ENCODE measurements around the gene FERMT1. TPM values are rescaled to one million over a fixed set of nuclear protein-coding genes. Genes with fewer than 3 reads are reported as not detected.
A peak's percentile ranks its signal among the peaks of the same experiment; 100 is the strongest.
"Not testable (repeated sequence)": the region's sequence is repeated elsewhere in the genome, so short reads cannot be mapped to it uniquely, and the experiment has no call there.

The FERMT1 gene
- total RNA-seq, 1 experiment from 2014 or later = 30.1 TPM

- ChIA-PET POLR2A (no interaction called here), CTCF (interaction anchor here (0.5 kb wide), 1 partner anchor 137 kb away, joined by 11 read pairs; no protein-coding TSS in a partner anchor)
- peaks cover 83% of the 10 kb centered on the region for H3K4me1 ChIP-seq
- Mint-ChIP-seq H3K27me3 (ENCODE audit: insufficient read depth, unreplicated experiment) (no peaks in the 10 kb centered on the region), H3K4me3 (ENCODE audit: unreplicated experiment) (peak overlapping the region; percentile 27), H3K27ac (ENCODE audit: unreplicated experiment) (peak overlapping the region; percentile 64), H3K4me1 (ENCODE audit: low read depth, unreplicated experiment) (peaks cover 58% of the 10 kb centered on the region), H3K36me3 (ENCODE audit: insufficient read depth, unreplicated experiment) (peaks cover 14% of the 10 kb centered on the region), H3K9me3 (ENCODE audit: unreplicated experiment) (no peaks in the 10 kb centered on the region)
- DNase-seq = peak in 1 of 2 experiments; percentile 62
- H3K36me3 ChIP-seq (ENCODE audit: control insufficient read depth, insufficient read depth, low read length) = no peaks in the 10 kb centered on the region
- no peak overlapping the region for H3K4me3 ChIP-seq (ENCODE audit: low read depth, low read length)
- TF ChIP-seq CTCF (IDR thresholded peaks at IDR 0.05; ENCODE audit: insufficient read depth in 1 of 2, low read depth in 1 of 2, low read length in 1 of 2, severe bottlenecking in 1 of 2, unreplicated experiment in 1 of 2) = no peak
- BruUV-seq (replicated peaks) = TSS peak; percentile 14
- no peaks in the 10 kb centered on the region for H3K27me3 ChIP-seq (replicated peaks; ENCODE audit: control insufficient read depth, insufficient read depth, low read length)
- H3K9me3 ChIP-seq = no peaks in the 10 kb centered on the region
- intact Hi-C loops (cut with micrococcal nuclease; ENCODE audit: unreplicated experiment) = no loop called here
These were observed 67.6 kb downstream of the FERMT1 start for GRCh38 chr20:6055161-6055783.

- POLR2A ChIA-PET; H3K27me3 ChIP-seq (replicated peaks; ENCODE audit: control insufficient read depth, insufficient read depth, low read length); H3K9me3 Mint-ChIP-seq (ENCODE audit: unreplicated experiment); H3K27me3 Mint-ChIP-seq (ENCODE audit: insufficient read depth, unreplicated experiment); DNase-seq; BruUV-seq (replicated peaks); intact Hi-C loops (cut with micrococcal nuclease; ENCODE audit: unreplicated experiment); H3K36me3 ChIP-seq (ENCODE audit: control insufficient read depth, insufficient read depth, low read length); H3K9me3 ChIP-seq; CTCF ChIA-PET; H3K4me3 ChIP-seq (ENCODE audit: low read depth, low read length): not testable (repeated sequence)
- Mint-ChIP-seq H3K4me1 (ENCODE audit: low read depth, unreplicated experiment) (peaks cover 55% of the 10 kb centered on the region), H3K36me3 (ENCODE audit: insufficient read depth, unreplicated experiment) (peaks cover 14% of the 10 kb centered on the region), H3K4me3 (ENCODE audit: unreplicated experiment) (peak overlapping the region; percentile 27), H3K27ac (ENCODE audit: unreplicated experiment) (peak overlapping the region; percentile 64)
- H3K4me1 ChIP-seq = peaks cover 77% of the 10 kb centered on the region
These were observed 68.2 kb downstream of the FERMT1 start for GRCh38 chr20:6054689-6055051.

DNA sequence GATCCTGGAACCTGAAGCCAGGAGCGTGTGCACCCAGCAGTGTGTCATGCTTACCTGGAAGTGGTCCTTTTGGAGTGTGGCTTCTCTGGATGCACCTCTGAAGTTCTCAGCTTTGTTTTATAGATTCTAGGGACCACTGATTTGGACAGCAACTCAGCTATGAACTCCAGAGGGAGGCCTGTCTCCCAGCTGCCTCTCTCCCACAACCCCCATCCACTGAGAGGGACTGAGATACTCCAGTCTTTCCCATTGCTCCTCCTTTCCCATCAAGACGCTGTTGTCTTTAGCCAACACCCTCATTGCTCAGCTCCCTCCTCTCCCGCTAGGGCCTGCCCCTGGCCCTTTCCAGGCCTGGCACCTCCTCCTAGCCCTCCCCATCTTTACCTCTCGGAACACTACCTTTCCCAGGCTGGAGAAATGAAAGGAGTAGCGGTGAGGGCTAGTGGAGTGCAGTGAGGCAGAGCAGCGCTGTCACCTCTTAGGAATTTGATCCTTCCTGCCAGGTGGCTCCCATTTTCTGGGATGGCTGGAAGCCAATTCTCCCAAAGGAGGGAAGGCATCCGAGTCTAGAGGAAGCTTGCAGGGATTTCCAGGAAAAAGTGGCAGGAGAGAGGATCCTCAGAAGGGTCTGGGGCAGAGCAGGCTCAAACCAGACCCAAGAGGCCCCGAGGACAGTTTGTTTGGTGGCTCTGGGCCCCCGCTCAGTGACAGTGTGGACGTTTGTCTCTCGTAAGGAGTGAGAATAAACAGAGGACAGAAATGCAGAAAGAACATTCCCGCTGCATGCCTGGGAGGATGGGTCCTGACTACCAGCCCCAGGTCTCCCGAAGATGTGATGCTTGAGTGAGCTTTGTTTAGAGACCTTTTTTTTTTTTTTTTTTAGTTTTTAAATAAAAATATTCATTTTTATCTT, 68.8 kb downstream of the FERMT1 start, which contains the start of gene LRRN4:
TSS of gene LRRN4 (minus strand) at position 285 of the 913 bp plus-strand sequence. CDS start 1,261 bp downstream, outside the sequence.
- no TSS peak for BruUV-seq (replicated peaks)
- no peaks in the 10 kb centered on the region for H3K27me3 ChIP-seq (replicated peaks; ENCODE audit: control insufficient read depth, insufficient read depth, low read length)
- ChIA-PET CTCF (no interaction called here), POLR2A (interaction anchor here (0.6 to 0.9 kb wide), 2 partner anchors 47 to 367 kb away, joined by 4 to 16 read pairs; no protein-coding TSS in a partner anchor)
- peak; percentile 41 to 74 for DNase-seq
- Mint-ChIP-seq H3K27me3 (ENCODE audit: insufficient read depth, unreplicated experiment) (no peaks in the 10 kb centered on the region), H3K4me1 (ENCODE audit: low read depth, unreplicated experiment) (peaks cover 49% of the 10 kb centered on the region), H3K36me3 (ENCODE audit: insufficient read depth, unreplicated experiment) (peaks cover 10% of the 10 kb centered on the region), H3K4me3 (ENCODE audit: unreplicated experiment) (peak within 1 kb of the TSS; percentile 77), H3K9me3 (ENCODE audit: unreplicated experiment) (no peaks in the 10 kb centered on the region), H3K27ac (ENCODE audit: unreplicated experiment) (peak within 1 kb of the TSS; percentile 64)
- H3K36me3 ChIP-seq (ENCODE audit: control insufficient read depth, insufficient read depth, low read length) = no peaks in the 10 kb centered on the region
- H3K4me1 ChIP-seq = peaks cover 70% of the 10 kb centered on the region
- peak within 1 kb of the TSS; percentile 71 for H3K4me3 ChIP-seq (ENCODE audit: low read depth, low read length)
- intact Hi-C loops (cut with micrococcal nuclease; ENCODE audit: unreplicated experiment) = no loop called here
- H3K9me3 ChIP-seq = no peaks in the 10 kb centered on the region
- TF ChIP-seq CTCF (IDR thresholded peaks at IDR 0.05; ENCODE audit: insufficient read depth in 1 of 2, low read depth in 1 of 2, low read length in 1 of 2, severe bottlenecking in 1 of 2, unreplicated experiment in 1 of 2) = no peak
